ENCODE measurements around the gene KCNJ18.
"Not testable (repeated sequence)": the region's sequence is repeated elsewhere in the genome, so short reads cannot be mapped to it uniquely, and the experiment has no call there.

Gene KCNJ18

GRCh38 chr17:21737015-21737580 is 44.8 kb downstream of the KCNJ18 start:
- DNase-seq: not testable (repeated sequence)

DNA sequence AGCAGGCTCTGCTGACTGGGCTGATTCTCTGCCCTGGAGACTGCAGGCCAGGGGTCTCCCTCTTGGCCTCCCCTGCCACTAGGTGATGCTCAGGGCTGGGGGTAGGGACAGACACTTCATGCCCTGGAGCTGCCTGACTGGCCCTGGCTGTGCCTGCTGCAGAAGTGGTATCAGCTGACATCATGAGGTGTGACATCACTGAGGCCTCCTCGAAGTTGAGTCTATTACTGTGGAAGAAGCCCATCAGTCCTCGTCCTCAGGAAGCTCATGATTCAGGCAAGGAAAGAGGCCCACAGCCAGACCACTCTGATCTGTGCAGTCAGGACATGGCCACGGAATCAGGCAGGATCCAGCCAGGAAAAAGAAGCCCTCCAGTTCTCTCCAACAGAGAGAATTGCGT is 45.9 kb downstream of the KCNJ18 start:
- DNase-seq: not testable (repeated sequence)

GRCh38 chr17:21738877-21739474 is 46.7 kb downstream of the KCNJ18 start:
- DNase-seq: not testable (repeated sequence)

- DNase-seq: not testable (repeated sequence)
These were observed 47.2 kb downstream of the KCNJ18 start for GRCh38 chr17:21739485-21739884.

GRCh38 chr17:21740836-21741235 is 48.5 kb downstream of the KCNJ18 start:
- not testable (repeated sequence) for DNase-seq

GRCh38 chr17:21741520-21741919 is 49.2 kb downstream of the KCNJ18 start:
- DNase-seq: not testable (repeated sequence)

DNA sequence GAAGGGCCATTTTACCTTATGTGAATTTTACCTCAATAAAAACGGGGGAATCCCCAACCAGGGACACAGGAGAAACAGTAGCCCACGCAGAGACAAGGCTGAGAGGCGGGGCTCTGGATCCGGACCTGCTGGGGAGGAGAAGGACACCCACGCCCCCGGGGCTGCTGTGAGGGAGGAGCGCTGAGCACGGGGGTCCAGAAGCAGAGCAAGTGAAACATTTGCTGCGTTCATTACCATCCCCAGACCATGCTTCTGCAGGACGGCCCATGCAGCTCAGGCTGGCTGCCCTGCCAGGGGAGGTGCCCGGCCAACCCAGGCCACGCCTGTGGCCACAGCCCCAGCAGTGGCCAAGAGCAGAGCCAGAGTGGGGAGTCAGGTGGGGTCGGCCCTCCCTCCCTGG is 50.0 kb downstream of the KCNJ18 start:
- no peak for DNase-seq

GRCh38 chr17:21744151-21744550 is 51.8 kb downstream of the KCNJ18 start:
- DNase-seq: not testable (repeated sequence)

- not testable (repeated sequence) for DNase-seq
These were observed 52.3 kb downstream of the KCNJ18 start for GRCh38 chr17:21744621-21745020.

GRCh38 chr17:21745385-21746054 is 53.2 kb downstream of the KCNJ18 start:
- not testable (repeated sequence) for DNase-seq

DNA sequence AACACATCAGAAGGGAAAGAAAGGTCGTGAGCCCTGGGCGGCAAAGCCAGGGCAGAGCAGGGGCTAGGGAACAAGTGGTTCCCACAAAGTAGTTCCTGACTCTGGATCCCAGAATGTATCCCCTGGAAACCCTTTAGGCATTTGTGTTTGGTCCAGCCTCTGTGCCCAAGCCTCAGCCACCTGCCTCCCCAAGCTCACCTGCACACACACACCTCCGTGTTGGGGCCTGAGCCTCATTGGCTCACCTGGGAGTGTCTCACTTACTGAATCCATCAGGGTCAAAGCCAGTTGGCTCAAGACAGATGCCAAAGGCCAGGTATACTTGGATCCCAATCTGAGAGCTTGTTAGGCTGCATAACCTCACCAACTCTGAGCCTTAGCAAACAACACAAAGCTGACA is 54.1 kb downstream of the KCNJ18 start:
- DNase-seq: not testable (repeated sequence)

- not testable (repeated sequence) for DNase-seq
These were observed 55.0 kb downstream of the KCNJ18 start for GRCh38 chr17:21747195-21747915.

- not testable (repeated sequence) for DNase-seq
These were observed 56.4 kb downstream of the KCNJ18 start for GRCh38 chr17:21748686-21749085.

- DNase-seq: not testable (repeated sequence)
These were observed 57.6 kb downstream of the KCNJ18 start for GRCh38 chr17:21749696-21750531.

DNA sequence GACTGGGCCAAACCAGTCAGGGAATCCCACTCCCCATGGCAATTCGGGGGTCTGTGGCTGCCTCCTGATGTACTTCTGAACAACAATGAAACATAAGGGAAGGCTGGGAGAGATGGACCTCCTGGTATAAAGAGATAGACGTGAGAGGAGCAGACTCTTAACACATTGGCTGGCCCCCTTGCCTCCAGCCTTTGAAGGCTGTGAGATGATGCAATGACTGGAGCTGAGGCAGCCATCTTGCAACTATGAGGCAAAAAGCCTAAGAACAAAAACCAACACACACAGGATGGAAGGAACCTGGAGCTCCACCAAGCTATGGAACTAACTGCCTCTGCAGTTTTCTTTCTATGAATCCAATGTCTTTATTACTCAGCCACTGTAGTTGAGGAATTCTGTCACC is 58.8 kb downstream of the KCNJ18 start:
- not testable (repeated sequence) for DNase-seq

Measured in suppressor macrophage (primary cell).